GM06990 (cell line): ENCODE data around the gene SPATA25.

ENCODE experiments used
- DNase-seq: peaks from one replicate; pipeline ENCODE4 v3.0.0-alpha.2; 2011; ENCODE audit not compliant: insufficient read length; ENCODE audit errors: extremely low read depth
- H3K27me3 ChIP-seq: replicated peaks from 2 replicates; pipeline ENCODE4 v1.6.0; 2011; ENCODE audit warnings: low read length; ENCODE audit not compliant: control insufficient read depth, insufficient read depth
- H3K36me3 ChIP-seq: 2 replicates; pipeline ENCODE4 v1.5.1; 2011; ENCODE audit warnings: low read length; ENCODE audit not compliant: control insufficient read depth, insufficient read depth
- H3K4me3 ChIP-seq: replicated peaks from 2 replicates; pipeline ENCODE4 v1.5.1; 2011; ENCODE audit warnings: low read depth, mild to moderate bottlenecking, control low read depth, low read length
- CTCF ChIP-seq: IDR thresholded peaks from 2 replicates; pipeline ENCODE4 v1.5.1; 2011; ENCODE audit warnings: low read length, control low read depth, mild to moderate bottlenecking, inconsistent platforms; ENCODE audit not compliant: insufficient read depth, poor library complexity, severe bottlenecking

SPATA25 gene

DNA sequence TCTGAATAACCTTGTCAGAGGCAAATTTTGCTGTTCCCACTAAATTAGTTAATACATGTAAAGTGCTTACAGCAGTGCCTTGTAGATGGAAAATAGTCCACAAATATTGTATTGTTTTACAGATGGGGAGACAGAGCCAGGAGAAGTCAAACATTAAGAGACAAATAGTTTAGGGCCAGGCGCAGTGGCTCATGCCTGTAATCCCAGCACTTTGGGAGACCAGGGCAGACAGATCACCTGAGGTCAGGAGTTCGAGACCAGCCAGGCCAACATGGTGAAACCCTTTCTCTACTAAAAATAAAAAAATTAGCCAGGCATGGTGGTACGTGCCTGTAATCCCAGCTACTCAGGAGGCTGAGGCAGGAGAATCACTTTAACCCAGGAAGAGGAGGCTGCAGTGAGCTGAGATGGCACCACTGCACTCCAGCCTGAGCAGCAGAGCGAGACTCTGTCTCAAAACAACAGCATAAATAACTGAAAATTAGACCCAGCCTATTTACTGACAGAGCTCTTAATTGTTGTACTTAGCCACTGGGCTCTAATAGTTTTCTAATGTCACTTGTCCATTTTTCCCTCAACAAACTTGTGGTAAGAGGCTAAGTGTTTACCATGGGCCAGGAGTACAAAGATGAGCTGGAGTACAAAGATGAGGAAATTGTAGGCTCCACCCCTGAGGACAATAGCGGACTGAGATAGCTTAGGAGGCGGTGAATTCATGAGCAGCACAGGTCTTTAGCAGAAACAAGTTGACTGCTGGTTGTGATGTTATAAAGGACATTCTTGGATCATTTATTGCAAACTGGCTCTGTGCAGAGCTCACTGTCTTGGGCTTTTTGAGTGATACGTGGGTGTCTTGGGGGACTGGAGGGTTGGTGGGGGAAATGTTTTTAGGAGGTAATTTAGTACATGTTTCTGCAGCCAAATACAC lies 23.6 kb downstream of the SPATA25 start:
- no peak for TF ChIP-seq CTCF
- no peaks in the 10 kb centered on the region for H3K36me3 ChIP-seq
- no peak overlapping the region for H3K4me3 ChIP-seq
- H3K27me3 ChIP-seq, result no peaks in the 10 kb centered on the region
- DNase-seq, result no peak

- Histone ChIP-seq H3K27me3 (no peaks in the 10 kb centered on the region), H3K36me3 (no peaks in the 10 kb centered on the region), H3K4me3 (no peak overlapping the region)
- no peak for TF ChIP-seq CTCF
- DNase-seq, result no peak
Measured at GRCh38 chr20:45861221-45862075, 26.0 kb downstream of the SPATA25 start.

- no peaks in the 10 kb centered on the region for H3K27me3 ChIP-seq
- H3K36me3 ChIP-seq, result no peaks in the 10 kb centered on the region; the same call in 1 of the 2 replicates
- no peak for DNase-seq
- no peak for TF ChIP-seq CTCF
- H3K4me3 ChIP-seq, result no peak overlapping the region
Measured at GRCh38 chr20:45860560-45861220, 26.7 kb downstream of the SPATA25 start.

DNA sequence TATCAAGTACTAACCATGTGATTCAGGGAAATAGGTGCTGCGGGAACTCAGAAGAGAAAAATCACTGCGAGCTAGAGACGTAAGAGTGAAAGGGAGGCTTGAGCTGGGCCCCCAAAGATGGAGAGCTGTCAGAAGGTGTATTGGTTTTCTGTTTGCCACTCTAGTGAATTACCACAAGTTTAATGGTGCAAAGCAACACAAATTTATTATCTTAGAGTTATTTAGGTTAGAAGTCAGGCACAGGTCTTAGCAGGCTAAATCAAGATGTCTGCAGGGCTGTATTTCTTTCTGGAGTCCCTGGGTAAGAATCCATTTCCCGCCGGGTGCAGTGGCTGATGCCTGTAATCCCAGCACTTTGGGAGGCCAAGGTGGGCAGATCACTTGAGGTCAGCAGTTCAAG lies 27.5 kb downstream of the SPATA25 start:
- no peak for DNase-seq
- no peak for TF ChIP-seq CTCF
- Histone ChIP-seq H3K36me3 (no peaks in the 10 kb centered on the region; the same call in 1 of the 2 replicates), H3K27me3 (no peaks in the 10 kb centered on the region), H3K4me3 (no peak overlapping the region)

DNA sequence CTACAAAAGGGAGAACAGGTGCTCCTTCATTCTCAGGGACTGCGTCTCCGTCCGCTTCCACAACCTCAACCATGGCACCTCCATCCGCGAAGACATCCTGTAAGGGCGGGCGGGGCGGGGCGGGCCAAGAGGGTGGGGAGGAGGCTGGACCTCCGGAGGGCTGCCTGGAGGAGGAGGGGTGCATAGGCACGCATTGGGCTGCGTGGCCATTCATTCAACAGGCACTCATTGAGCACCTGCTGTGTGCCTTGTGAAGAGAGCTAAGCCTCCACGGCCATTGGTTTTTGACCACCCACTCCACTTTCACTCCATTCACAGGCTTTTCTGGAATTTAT lies 29.6 kb downstream of the SPATA25 start:
- TF ChIP-seq CTCF, result no peak
- Histone ChIP-seq H3K27me3 (no peaks in the 10 kb centered on the region), H3K36me3 (peaks cover 3% of the 10 kb centered on the region), H3K4me3 (peak overlapping the region; percentile 94)
- no peak for DNase-seq
